NT2/D1 (cell line): ENCODE measurements around the gene NPAS3.

Source experiments
- SUZ12 ChIP-seq: IDR thresholded peaks from 2 replicates; pipeline ENCODE4 v1.6.1; 2011; ENCODE audit not compliant: insufficient read length, insufficient read depth; ENCODE audit errors: extremely low read depth
- YY1 ChIP-seq: IDR thresholded peaks from 2 replicates; pipeline ENCODE4 v1.6.1; 2011; ENCODE audit not compliant: insufficient read length, insufficient read depth
- ZNF274 ChIP-seq: IDR thresholded peaks from 2 replicates; pipeline ENCODE4 v1.6.1; 2011; ENCODE audit warnings: mild to moderate bottlenecking, low read depth, low read length

DNA sequence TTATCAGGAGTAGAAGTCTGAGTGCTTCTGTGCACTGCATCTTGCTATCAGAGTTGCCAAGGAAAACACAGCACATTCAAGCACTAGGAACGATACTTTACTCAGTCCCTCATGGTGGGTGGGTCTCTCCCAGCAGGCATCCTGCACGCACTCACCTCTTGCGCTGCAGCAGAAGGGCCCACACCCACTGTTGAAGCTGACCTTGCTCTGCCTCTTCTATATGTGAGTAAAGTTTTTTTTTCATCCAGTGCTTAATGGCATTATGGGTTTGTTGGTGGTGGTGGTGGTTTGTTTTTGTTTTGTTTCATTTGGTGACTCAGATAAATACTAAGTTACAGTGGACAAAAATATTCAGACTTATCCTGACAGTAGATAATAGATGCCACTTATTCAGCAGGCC is 663.7 kb downstream of the NPAS3 start:
- TF ChIP-seq ZNF274, result no peak
- no peak for TF ChIP-seq YY1
- no peak for TF ChIP-seq SUZ12
